DOHH2 (cell line): ENCODE measurements around the gene CHERP.

Source experiments
- CTCF ChIP-seq: fragments of 200-600 bp; sonication (generic); IDR thresholded peaks from one replicate; pipeline ENCODE4 v1.5.1; 2014; ENCODE audit warnings: antibody characterized with exemption, mild to moderate bottlenecking, low read depth, low read length; ENCODE audit not compliant: poor library complexity, severe bottlenecking
- EZH2phosphoT487 ChIP-seq: fragments of 200-600 bp; sonication (generic); IDR thresholded peaks from 2 replicates; pipeline ENCODE4 v1.6.1; 2017; ENCODE audit warnings: borderline replicate concordance, mild to moderate bottlenecking, antibody characterized with exemption, low read length, moderate library complexity, mixed read lengths

GRCh38 chr19:16542045-16542909 is at the start of gene CHERP:
- TF ChIP-seq CTCF (no peak), EZH2phosphoT487 (no peak)
